Measurements from ENCODE around the gene SDSL.

The SDSL gene

DNA sequence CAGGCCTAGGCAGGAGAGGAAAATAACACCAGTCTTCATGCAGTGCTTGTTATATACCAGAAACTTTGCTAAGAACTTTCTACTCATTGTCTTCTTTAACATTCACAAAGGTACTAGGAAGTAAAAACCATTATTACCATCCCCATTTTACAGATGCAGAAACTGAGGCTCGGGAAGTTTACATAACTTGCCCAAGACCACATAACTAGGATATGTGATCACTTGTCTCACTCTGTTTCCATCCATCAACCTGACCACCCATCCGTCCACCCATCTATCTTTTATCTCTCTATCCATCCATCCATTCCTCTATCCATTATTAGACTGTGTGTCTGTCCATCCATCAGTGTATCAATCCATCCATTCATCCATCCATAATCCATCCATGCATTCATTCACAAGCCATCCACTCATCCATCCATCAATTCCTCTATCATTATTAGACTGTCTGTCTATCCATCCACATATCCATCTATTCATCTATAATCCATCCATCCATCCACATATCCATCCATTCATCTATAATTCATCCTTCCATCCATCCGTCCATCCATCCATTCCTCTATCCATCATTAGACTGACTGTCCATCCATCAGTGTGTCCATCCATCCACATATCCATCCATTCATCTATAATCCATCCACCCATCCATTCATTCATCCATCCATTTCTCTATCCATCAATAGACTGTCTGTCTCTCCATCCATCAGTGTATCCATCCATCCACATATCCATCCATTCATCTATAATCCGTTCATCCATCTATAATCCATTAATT, 16.5 kb downstream of the SDSL start:
- DNase-seq (ENCODE audit: low read depth), result no peak
- no peak overlapping the region for H3K4me3 ChIP-seq (ENCODE audit: control insufficient read depth, low read depth, low read length)
- TF ChIP-seq, protein P1, sequence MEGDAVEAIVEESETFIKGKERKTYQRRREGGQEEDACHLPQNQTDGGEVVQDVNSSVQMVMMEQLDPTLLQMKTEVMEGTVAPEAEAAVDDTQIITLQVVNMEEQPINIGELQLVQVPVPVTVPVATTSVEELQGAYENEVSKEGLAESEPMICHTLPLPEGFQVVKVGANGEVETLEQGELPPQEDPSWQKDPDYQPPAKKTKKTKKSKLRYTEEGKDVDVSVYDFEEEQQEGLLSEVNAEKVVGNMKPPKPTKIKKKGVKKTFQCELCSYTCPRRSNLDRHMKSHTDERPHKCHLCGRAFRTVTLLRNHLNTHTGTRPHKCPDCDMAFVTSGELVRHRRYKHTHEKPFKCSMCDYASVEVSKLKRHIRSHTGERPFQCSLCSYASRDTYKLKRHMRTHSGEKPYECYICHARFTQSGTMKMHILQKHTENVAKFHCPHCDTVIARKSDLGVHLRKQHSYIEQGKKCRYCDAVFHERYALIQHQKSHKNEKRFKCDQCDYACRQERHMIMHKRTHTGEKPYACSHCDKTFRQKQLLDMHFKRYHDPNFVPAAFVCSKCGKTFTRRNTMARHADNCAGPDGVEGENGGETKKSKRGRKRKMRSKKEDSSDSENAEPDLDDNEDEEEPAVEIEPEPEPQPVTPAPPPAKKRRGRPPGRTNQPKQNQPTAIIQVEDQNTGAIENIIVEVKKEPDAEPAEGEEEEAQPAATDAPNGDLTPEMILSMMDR (conservative IDR thresholded peaks at IDR 0.05; ENCODE audit: control insufficient read depth, insufficient read depth, low read depth, low read length), result no peak

DNA sequence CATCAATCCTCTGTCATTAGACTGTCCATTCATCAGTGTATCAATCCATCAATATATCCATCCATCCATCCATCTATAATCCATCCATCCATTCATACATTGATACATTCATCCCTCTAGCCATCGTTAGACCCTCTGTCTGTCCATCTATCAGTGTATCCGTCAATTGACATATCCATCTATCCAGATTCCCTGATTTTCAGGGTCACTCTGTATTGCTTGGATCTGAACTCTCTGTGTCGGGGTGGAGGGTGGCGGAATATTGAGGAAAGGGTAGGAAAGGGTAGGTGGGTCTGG, 17.1 kb downstream of the SDSL start:
- DNase-seq (ENCODE audit: low read depth), result no peak
- H3K4me3 ChIP-seq (ENCODE audit: control insufficient read depth, low read depth, low read length), result no peak overlapping the region
- TF ChIP-seq, protein P1 (conservative IDR thresholded peaks at IDR 0.05; ENCODE audit: control insufficient read depth, insufficient read depth, low read depth, low read length), result no peak

DNA sequence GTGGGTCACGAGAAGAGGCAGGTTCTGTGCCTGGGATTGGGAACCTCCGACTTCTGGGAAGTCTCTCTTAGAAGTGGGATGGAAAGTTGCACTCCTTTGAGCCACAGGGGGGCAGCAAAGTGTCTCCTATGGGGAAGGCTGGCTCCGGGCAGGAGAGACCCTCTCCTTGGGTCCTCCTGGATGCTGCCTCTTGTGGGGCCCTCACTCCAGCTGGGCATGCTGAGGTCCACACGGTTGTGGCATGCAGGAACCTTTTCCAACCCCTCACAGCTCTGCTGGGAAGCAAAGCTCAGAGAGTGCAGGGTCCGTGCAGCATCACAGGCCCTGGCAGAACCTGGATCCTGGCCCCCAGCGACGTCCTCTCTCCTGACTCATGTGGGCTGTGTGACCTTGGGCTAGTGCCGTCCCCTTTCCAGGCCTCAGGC, 17.4 kb downstream of the SDSL start:
- TF ChIP-seq, protein P1 (conservative IDR thresholded peaks at IDR 0.05; ENCODE audit: control insufficient read depth, insufficient read depth, low read depth, low read length), result peak; percentile 65
- peak; percentile 28 for DNase-seq (ENCODE audit: low read depth)
- no peak overlapping the region for H3K4me3 ChIP-seq (ENCODE audit: control insufficient read depth, low read depth, low read length)

- no peak overlapping the region for H3K4me3 ChIP-seq (ENCODE audit: control insufficient read depth, low read depth, low read length)
- DNase-seq (ENCODE audit: low read depth), result no peak
- TF ChIP-seq, protein P1 (conservative IDR thresholded peaks at IDR 0.05; ENCODE audit: control insufficient read depth, insufficient read depth, low read depth, low read length), result no peak
These were observed 18.2 kb downstream of the SDSL start for GRCh38 chr12:113440336-113440735.

- no peak for DNase-seq (ENCODE audit: low read depth)
- TF ChIP-seq, protein P1 (conservative IDR thresholded peaks at IDR 0.05; ENCODE audit: control insufficient read depth, insufficient read depth, low read depth, low read length), result no peak
- no peak overlapping the region for H3K4me3 ChIP-seq (ENCODE audit: control insufficient read depth, low read depth, low read length)
These were observed 19.0 kb downstream of the SDSL start for GRCh38 chr12:113440947-113441782.

DNA sequence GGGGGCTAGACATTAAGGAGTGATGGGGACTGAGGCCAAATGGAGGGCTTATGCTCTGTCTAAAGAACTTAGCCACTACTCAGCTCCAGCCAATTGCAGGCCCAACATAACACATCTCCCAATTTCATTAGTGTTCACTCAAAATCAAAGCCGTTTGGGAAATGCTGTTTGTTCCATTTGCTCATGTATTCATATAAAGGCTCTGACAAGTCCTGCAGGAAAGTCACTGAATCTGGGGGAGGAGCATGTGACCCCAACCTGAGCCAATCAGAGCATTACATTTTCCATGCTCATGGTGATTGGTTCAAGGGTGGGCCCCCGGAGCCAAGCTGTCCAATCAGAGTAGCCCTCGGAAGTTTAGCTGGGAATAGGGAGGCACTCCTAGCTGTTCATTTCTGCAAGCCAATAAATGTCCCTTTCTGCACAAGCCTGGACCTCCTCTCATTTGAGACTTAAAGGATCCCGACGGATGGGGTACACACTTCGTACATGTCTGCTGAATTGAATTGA, 20.9 kb downstream of the SDSL start:
- no peak for DNase-seq (ENCODE audit: low read depth)
- H3K4me3 ChIP-seq (ENCODE audit: control insufficient read depth, low read depth, low read length), result no peak overlapping the region
- TF ChIP-seq, protein P1 (conservative IDR thresholded peaks at IDR 0.05; ENCODE audit: control insufficient read depth, insufficient read depth, low read depth, low read length), result no peak
